Measurements from ENCODE around the gene MUC12.
"Not testable (repeated sequence)": the region's sequence is repeated elsewhere in the genome, so short reads cannot be mapped to it uniquely, and the experiment has no call there.

Gene MUC12

DNA sequence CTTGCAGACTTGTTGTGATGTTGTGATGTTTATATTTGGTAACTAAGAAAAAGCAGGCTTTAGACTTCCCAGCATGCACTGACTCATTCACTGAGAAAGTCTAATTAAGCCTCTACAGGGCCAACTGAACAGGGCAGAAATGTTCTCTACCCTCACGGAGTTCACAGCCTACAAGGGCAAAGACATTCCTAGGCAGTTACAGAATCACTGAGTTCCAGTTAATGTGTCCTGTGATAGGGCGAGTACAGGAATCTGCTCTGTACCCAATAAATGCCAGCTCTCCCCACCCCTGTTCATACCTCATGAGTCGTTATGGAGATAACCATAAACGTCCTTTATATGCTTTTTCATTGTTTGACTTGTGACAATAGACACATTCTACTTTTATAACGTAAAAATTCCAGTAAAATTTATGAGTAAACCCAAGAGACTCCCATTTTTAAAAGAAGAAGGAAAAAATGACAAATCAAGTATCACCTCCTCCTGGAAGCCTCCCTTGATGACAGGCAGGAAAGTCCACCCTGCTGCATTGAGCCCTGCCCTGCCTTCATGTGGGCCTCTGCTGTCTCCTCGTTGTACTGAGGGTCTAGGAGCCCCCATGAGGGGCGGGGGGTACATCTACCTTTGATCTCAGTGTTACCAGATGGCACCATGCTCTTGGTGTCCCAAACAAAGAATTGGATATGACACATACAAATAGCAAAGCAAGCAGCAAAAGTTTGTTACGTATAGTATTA is 14.3 kb downstream of the MUC12 start:
- no peak overlapping the region for H3K4me3 ChIP-seq (ENCODE audit: low read depth, low read length)
- TF ChIP-seq, protein P1, sequence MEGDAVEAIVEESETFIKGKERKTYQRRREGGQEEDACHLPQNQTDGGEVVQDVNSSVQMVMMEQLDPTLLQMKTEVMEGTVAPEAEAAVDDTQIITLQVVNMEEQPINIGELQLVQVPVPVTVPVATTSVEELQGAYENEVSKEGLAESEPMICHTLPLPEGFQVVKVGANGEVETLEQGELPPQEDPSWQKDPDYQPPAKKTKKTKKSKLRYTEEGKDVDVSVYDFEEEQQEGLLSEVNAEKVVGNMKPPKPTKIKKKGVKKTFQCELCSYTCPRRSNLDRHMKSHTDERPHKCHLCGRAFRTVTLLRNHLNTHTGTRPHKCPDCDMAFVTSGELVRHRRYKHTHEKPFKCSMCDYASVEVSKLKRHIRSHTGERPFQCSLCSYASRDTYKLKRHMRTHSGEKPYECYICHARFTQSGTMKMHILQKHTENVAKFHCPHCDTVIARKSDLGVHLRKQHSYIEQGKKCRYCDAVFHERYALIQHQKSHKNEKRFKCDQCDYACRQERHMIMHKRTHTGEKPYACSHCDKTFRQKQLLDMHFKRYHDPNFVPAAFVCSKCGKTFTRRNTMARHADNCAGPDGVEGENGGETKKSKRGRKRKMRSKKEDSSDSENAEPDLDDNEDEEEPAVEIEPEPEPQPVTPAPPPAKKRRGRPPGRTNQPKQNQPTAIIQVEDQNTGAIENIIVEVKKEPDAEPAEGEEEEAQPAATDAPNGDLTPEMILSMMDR (IDR thresholded peaks at IDR 0.05; ENCODE audit: borderline replicate concordance, insufficient read depth, low read depth, low read length): no peak

DNA sequence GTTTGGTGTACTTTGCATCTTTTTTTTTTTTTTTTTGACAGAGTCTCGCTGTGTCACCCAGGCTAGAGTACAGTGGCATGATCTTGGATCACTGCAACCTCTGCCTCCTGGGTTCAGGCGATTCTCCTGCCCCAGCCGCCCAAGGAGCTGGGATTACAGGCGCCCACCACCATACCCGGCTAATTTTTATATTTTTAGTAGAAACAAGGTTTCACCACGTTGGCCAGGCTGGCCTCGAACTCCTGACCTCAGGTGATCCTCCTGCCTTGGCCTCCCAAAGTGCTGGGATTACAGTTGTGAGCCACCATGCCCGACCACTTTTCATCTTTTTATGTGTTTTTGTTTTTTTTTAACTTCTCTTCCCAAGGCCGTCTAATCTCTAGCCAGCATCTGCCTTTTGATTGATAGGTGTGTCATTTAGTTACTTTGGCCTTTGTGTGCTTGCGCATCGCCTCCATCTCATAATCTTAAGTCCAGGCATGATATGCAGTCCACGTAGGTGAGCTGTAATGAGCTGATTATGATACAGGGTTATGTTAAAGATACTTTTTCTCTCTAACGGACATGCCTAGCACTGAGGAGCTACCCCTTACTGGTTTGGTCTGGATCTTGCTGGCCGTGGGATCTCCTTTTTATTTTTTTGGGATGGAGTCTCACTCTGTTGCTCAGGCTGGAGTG is 15.0 kb downstream of the MUC12 start:
- not testable (repeated sequence) for H3K4me3 ChIP-seq (ENCODE audit: low read depth, low read length)

DNA sequence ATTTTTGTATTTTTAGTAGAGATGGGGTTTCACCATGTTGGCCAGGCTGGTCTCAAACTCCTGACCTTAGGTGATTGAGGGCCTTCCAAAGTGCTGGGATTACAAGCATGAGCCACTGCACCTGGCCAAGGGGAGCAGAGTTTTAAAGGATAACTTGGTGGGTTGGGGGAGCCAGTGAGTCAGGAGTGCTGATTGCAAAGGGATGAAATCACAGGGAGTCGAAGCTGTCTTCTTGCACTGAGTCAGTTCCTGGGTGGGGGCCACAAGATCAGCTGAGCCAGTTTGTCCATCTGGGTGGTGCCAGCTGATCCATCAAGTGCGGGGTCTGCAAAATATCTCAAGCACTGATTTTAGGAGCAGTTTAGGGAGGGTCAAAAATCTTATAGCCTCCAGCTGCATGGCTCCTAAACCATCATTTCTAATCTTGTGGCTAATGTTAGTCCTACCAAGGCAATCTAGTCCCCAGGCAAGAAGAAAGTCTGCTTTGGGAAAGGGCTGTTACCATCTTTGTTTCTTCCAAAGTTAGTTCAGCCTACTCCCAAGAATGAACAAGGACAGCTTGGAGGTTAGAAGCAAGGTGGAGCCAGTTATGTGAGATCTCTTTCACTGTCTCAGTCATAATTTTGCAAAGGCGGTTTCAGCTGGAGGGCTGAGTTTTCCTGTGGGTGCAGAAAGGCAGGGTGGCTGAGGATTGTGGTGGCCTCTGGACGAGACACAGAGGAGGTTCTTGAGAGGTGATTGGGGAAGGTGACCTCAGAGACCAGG is 15.8 kb downstream of the MUC12 start:
- not testable (repeated sequence) for H3K4me3 ChIP-seq (ENCODE audit: low read depth, low read length)

GRCh38 chr7:100991631-100992030 is 22.3 kb downstream of the MUC12 start:
- H3K4me3 ChIP-seq (ENCODE audit: low read depth, low read length): no peak overlapping the region
- TF ChIP-seq, protein P1 (IDR thresholded peaks at IDR 0.05; ENCODE audit: borderline replicate concordance, insufficient read depth, low read depth, low read length): no peak

DNA sequence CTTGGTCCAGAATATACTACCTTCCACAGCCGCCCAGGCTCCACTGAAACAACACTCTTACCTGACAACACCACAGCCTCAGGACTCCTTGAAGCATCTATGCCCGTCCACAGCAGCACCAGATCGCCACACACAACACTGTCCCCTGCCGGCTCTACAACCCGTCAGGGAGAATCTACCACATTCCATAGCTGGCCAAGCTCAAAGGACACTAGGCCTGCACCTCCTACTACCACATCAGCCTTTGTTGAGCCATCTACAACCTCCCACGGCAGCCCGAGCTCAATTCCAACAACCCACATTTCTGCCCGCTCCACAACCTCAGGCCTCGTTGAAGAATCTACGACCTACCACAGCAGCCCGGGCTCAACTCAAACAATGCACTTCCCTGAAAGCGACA is 22.9 kb downstream of the MUC12 start:
- H3K4me3 ChIP-seq (ENCODE audit: low read depth, low read length): not testable (repeated sequence)

GRCh38 chr7:100994671-100995070 is 25.3 kb downstream of the MUC12 start:
- H3K4me3 ChIP-seq (ENCODE audit: low read depth, low read length): not testable (repeated sequence)

DNA sequence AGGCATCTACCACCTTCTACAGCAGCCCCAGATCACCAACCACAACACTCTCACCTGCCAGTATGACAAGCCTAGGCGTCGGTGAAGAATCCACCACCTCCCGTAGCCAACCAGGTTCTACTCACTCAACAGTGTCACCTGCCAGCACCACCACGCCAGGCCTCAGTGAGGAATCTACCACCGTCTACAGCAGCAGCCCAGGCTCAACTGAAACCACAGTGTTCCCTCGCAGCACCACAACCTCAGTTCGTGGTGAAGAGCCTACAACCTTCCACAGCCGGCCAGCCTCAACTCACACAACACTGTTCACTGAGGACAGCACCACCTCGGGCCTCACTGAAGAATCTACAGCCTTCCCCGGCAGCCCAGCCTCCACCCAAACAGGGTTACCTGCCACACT is 29.2 kb downstream of the MUC12 start:
- not testable (repeated sequence) for H3K4me3 ChIP-seq (ENCODE audit: low read depth, low read length)

DNA sequence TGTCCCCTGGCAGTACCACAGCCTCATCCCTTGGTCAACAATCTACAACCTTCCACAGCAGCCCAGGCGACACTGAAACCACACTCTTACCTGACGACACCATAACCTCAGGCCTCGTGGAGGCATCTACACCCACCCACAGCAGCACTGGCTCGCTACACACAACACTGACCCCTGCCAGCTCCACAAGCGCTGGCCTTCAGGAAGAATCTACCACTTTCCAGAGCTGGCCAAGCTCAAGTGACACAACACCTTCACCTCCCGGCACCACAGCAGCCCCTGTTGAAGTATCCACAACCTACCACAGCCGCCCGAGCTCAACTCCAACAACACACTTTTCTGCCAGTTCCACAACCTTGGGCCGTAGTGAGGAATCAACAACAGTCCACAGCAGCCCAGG is 30.0 kb downstream of the MUC12 start:
- H3K4me3 ChIP-seq (ENCODE audit: low read depth, low read length): not testable (repeated sequence)

GRCh38 chr7:101000025-101000424 is 30.7 kb downstream of the MUC12 start:
- not testable (repeated sequence) for H3K4me3 ChIP-seq (ENCODE audit: low read depth, low read length)

- not testable (repeated sequence) for H3K4me3 ChIP-seq (ENCODE audit: low read depth, low read length)
Measured at GRCh38 chr7:101002333-101002732, 33.0 kb downstream of the MUC12 start.

DNA sequence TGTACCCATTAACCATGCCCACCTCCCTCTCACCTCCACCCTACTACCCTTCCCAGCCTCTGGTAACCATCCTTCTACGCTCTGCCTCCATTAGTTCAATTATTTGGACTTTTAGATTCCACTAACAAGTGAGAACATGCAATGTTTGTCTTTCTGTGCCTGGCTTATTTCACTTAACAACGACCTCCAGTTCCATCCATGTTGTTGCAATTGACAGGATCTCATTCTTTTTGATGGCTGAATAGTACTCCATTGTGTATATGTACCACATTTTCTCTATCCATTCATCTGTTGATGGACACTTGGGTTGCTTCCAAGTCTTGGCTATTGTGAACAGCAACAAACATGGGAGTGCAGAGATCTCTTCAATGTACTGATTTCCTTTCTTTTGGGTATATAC is 38.0 kb downstream of the MUC12 start:
- not testable (repeated sequence) for H3K4me3 ChIP-seq (ENCODE audit: low read depth, low read length)

- TF ChIP-seq, protein P1 (IDR thresholded peaks at IDR 0.05; ENCODE audit: borderline replicate concordance, insufficient read depth, low read depth, low read length): no peak
- H3K4me3 ChIP-seq (ENCODE audit: low read depth, low read length): no peak overlapping the region
Measured at GRCh38 chr7:101009629-101010028, 40.3 kb downstream of the MUC12 start.
